Heart right ventricle (tissue), 16 donors: Measurements from ENCODE around the gene MCF2. TPM values are rescaled to one million over a fixed set of nuclear protein-coding genes. Genes with fewer than 3 reads are reported as not detected.

Experiments used
- ATAC-seq, 8 donors: fragments of 200-7000 bp; cut with Tn5 transposase; one replicate each; pipeline ENCODE4 v1.9.1; 2020; ENCODE audit warnings: mild to moderate bottlenecking in 8 of 8, moderate library complexity in 8 of 8, moderate number of reproducible peaks in 1 of 8
- DNase-seq, 2 donors: peaks; one replicate each; pipeline ENCODE4 v3.0.0-alpha.2; 2020
- H3K27ac ChIP-seq, 10 donors: fragments of 200-600 bp; sonication (generic) in 2 of 10; one replicate each; pipeline versions ENCODE4 v1.5.0 to v1.8.0; 2020 to 2022; ENCODE audit warnings: mild to moderate bottlenecking in 3 of 10
- H3K27me3 ChIP-seq, 7 donors: fragments of 200-600 bp; one replicate each; pipeline ENCODE4 v1.8.0; 2021 to 2022; ENCODE audit warnings: mild to moderate bottlenecking in 2 of 7
- H3K36me3 ChIP-seq, 9 donors: fragments of 200-600 bp; sonication (generic) in 1 of 9; one replicate each; pipeline versions ENCODE4 v1.5.0 to v1.8.0; 2020 to 2022; ENCODE audit warnings: mild to moderate bottlenecking in 2 of 9
- H3K4me1 ChIP-seq, 9 donors: fragments of 200-600 bp; sonication (generic) in 1 of 9; one replicate each; pipeline versions ENCODE4 v1.5.0 to v1.8.0; 2020 to 2022; ENCODE audit warnings: mild to moderate bottlenecking in 4 of 9
- H3K4me3 ChIP-seq, 10 donors: fragments of 200-600 bp; sonication (generic) in 2 of 10; one replicate each; pipeline versions ENCODE4 v1.5.0 to v1.8.0; 2020 to 2022; ENCODE audit warnings: mild to moderate bottlenecking in 7 of 10, moderate library complexity in 2 of 10
- H3K9me3 ChIP-seq, 11 donors: fragments of 200-600 bp in 10 of 11; sonication (generic) in 2 of 11; one replicate each; pipeline versions ENCODE4 v1.5.0 to v1.8.0; 2013 to 2022; ENCODE audit warnings: mild to moderate bottlenecking in 2 of 11, control low read depth in 1 of 11, moderate library complexity in 1 of 11
- whole genome bisulfite sequencing, 2 donors: extraction: QIAGEN DNeasy Blood & Tissue Kit; methylation state at CpG; one replicate each; pipeline ENCODE4 v1.1.7; 2013; ENCODE audit warnings: inconsistent platforms in 1 of 2; 5-methylcytosine and 5-hydroxymethylcytosine counted together
- intact Hi-C, 10 donors: fragments of 100-400 bp; cut with DNase I; formaldehyde crosslinking; loops; one replicate each; pipeline versions ENCODE4 v1.11.1 to v1.14.2; 2022
- polyA plus RNA-seq, 2 donors: library from polyadenylated mRNA; stranded (reverse); fragments of 200-250 nt; gene quantifications; one replicate each; pipeline ENCODE4 v1.2.3, GENCODE V29; 2013
- total RNA-seq, 10 donors: library from RNA; stranded (reverse); fragmentation: NEBNext Ultra II Directional in 3 of 10; extraction: Animal tissue kit (Norgen Biotek cat#: 25700) in 3 of 10; gene quantifications; one replicate each; pipeline versions ENCODE4 v1.2.1 to v1.2.4, GENCODE V29; 2021 to 2023
- TF ChIP-seq, protein P1 (sequence below), 9 donors: fragments of 200-600 bp; sonication (generic) in 2 of 9; IDR thresholded peaks; one replicate each; pipeline versions ENCODE4 v1.5.0 to v1.8.0; 2021 to 2022; ENCODE audit warnings: antibody characterized with exemption in 9 of 9, mild to moderate bottlenecking in 5 of 9, moderate library complexity in 1 of 9
- donor health status: Arrhythmogenic right ventricular cardiomyopathy.
- donor health status: ischemic (EF 13 %, LVEDD 7.1; RV severe dilation, severe dysfunction).
- donor health status: healthy with polysubstance abuse.
- donor health status: DM: no; HTN: yes; CAD: no.
- donor health status: DM: no; HTN: no; CAD: no.
- donor health status: ischemic (EF 25% LVEDD 6.9; RV normal size, moderate dysfunction).
- donor health status: ischemic (EF 25% LVEDD 5.7; RV mildly dilated, moderate dysfunction).
- donor health status: healthy.
- donor health status: DM: yes; HTN: yes; CAD: no.
- donor health status: Ischemic cardiomyopathy.
- donor health status: ischemic (EF 35%, LVEDD 5.7; RV mildly dilated, moderate dysfunction).
- donor health status: nonischemic (EF 11% LVEDD 7.7; RV severe dilation, severe dysfunction).
- donor health status: DM: yes; HTN: yes; CAD: no.
- donor health status: PGD.
- donor health status: ischemic (EF 29% LVEDD 5.4; RV normal size, mild dysfunction).
- donor health status: nonischemic (EF 23%, LVEDD 6.1; RV moderate dilation, normal function).

Gene MCF2
- total and polyA plus RNA-seq, 12 donors = 0.03 to 4.5 (median 0.51) TPM

DNA sequence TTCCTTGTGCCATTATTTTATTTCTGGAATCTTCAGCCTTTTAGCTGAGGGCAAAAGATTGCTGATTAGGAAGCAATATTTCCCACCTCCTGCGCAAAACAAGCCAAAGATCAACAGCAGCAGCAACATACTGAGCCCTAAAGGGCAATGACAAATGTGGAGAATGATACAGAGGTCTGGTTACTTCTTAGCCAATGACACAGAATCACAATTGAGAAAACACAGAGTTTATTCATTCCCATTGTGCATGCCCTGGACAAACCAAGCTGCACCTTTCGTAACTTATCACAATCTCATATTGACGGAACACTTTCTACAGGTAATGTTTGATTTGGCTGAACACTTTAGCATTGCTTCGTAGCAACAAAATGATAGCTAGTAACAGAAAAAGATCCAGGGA is 164.0 kb downstream of the MCF2 start:
- Histone ChIP-seq H3K36me3 (no peaks in the 10 kb centered on the region), H3K27ac (no peak overlapping the region), H3K4me3 (no peak overlapping the region), H3K27me3 (peaks cover 0 to 13% (median 0%) of the 10 kb centered on the region in 7 donors), H3K9me3 (no peaks in the 10 kb centered on the region), H3K4me1 (no peaks in the 10 kb centered on the region)
- no peak for ATAC-seq
- intact Hi-C loops = no loop called here
- 95 to 96% methylated on average over 4 of the region's 4 CpGs for WGBS, 2 donors
- no peak for DNase-seq
- TF ChIP-seq, protein P1, sequence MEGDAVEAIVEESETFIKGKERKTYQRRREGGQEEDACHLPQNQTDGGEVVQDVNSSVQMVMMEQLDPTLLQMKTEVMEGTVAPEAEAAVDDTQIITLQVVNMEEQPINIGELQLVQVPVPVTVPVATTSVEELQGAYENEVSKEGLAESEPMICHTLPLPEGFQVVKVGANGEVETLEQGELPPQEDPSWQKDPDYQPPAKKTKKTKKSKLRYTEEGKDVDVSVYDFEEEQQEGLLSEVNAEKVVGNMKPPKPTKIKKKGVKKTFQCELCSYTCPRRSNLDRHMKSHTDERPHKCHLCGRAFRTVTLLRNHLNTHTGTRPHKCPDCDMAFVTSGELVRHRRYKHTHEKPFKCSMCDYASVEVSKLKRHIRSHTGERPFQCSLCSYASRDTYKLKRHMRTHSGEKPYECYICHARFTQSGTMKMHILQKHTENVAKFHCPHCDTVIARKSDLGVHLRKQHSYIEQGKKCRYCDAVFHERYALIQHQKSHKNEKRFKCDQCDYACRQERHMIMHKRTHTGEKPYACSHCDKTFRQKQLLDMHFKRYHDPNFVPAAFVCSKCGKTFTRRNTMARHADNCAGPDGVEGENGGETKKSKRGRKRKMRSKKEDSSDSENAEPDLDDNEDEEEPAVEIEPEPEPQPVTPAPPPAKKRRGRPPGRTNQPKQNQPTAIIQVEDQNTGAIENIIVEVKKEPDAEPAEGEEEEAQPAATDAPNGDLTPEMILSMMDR (IDR thresholded peaks at IDR 0.05) = no peak

DNA sequence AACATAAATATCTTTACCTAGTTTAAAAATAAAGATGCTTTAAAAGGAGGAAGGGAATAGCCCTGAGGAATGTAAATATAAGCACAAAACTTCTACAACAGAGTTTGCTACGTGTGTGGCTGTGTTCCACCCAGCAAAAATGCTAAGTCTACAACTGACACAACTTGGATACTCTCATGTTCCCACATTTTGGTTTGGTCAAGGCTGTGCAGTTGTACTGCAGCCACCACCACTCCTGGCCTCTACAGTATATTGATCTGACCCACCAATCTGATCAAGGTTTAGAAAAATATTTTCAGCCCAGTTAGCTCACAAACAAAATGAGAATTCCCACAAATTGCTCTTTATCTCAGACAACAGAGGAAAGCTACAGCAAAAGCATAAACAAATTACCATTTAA is 165.3 kb downstream of the MCF2 start:
- no peak overlapping the region for H3K27ac ChIP-seq
- ATAC-seq = no peak
- no peak overlapping the region for H3K4me3 ChIP-seq
- WGBS, 2 donors = 86 to 88% methylated on average over 1 of the region's 1 CpG
- no peak for DNase-seq
- no peaks in the 10 kb centered on the region for H3K4me1 ChIP-seq
- TF ChIP-seq, protein P1 (IDR thresholded peaks at IDR 0.05) = no peak
- H3K36me3 ChIP-seq = no peaks in the 10 kb centered on the region
- intact Hi-C loops = no loop called here
- H3K9me3 ChIP-seq = no peaks in the 10 kb centered on the region
- H3K27me3 ChIP-seq = peaks cover 0 to 13% (median 0%) of the 10 kb centered on the region in 7 donors

DNA sequence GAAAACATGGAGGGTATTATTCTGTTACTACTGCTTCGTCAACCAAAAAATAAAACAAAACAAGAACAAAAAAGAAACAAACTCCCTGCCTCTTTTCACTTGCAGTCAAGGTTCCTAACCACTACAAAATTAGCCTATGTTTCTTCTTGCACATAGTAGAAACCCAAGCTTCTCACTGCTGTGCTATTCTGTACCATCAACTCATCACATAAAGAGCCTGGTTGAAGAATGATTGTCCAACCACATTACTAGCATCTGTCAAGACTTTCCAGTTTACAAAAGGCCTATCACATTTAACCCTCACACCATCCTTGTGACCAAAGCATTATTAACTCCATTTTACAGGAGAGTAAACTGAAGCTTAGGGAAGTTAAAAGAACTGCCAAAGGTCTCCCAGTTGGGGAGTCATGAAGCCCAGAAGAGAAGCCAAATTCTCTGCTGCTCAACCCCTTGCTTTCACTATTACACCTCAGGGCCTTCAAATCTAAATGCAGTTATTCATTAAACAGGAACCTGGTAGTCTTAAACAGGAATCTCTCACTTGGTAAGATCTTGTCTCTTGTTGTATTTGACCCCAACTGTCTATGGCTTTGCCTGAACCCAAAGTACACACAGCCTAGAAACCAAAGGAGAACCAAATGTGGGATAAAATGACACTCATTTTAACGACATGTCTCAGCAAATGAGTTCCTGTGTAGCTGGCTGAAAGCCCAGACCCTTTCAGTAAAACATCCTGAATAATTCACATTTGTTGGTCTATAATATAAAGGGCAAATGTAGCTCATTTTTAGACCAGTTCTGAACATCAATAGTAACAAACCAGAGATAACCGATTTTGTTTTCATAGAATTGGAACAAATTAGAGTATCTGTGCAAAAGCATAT is 168.8 kb downstream of the MCF2 start:
- TF ChIP-seq, protein P1 (IDR thresholded peaks at IDR 0.05) = no peak
- H3K9me3 ChIP-seq = no peaks in the 10 kb centered on the region
- H3K27me3 ChIP-seq = peaks cover 0 to 13% (median 0%) of the 10 kb centered on the region in 7 donors
- DNase-seq = no peak
- no peaks in the 10 kb centered on the region for H3K36me3 ChIP-seq
- 41 to 46% methylated on average over 3 of the region's 3 CpGs for WGBS, 2 donors
- intact Hi-C loops = no loop called here
- H3K27ac ChIP-seq = no peak overlapping the region
- no peaks in the 10 kb centered on the region for H3K4me1 ChIP-seq
- no peak for ATAC-seq
- H3K4me3 ChIP-seq = no peak overlapping the region

DNA sequence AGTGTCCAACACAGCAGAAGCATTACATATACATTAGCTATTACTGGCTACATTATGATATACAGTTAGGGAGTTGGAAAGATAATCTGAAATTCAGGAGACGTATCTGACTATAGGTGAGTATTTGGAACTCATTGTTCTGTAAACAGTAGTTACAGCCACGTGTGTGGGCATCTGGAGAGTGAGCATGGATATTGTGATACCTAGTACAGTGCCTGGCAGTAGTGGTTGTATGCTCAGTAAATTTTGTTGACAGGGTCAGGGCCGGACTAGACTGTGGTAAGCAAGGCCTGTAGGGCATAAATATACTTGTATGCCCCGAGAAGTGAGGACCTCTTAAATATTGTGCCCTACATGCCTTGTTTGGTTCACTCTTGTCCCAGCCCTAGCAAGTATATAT is 174.5 kb downstream of the MCF2 start:
- no peaks in the 10 kb centered on the region for H3K27me3 ChIP-seq
- H3K27ac ChIP-seq = no peak overlapping the region
- intact Hi-C loops = no loop called here
- H3K9me3 ChIP-seq = no peaks in the 10 kb centered on the region
- no peak for ATAC-seq
- no peak for DNase-seq
- TF ChIP-seq, protein P1 (IDR thresholded peaks at IDR 0.05) = no peak
- H3K4me1 ChIP-seq = no peaks in the 10 kb centered on the region
- no peaks in the 10 kb centered on the region for H3K36me3 ChIP-seq
- no peak overlapping the region for H3K4me3 ChIP-seq
- 80 to 85% methylated on average over 4 of the region's 4 CpGs for WGBS, 2 donors
